ENCODE measurements around the gene CIZ1. TPM values are rescaled to one million over a fixed set of nuclear protein-coding genes. Genes with fewer than 3 reads are reported as not detected.

Gene CIZ1
- total and polyA plus RNA-seq, 9 of the 15 experiments (the other 6 are each of a cell fraction or from before 2014, with no cell fraction given) = 6.6 to 329 (median 87.8) TPM

- no peak for TF ChIP-seq E2F8 (IDR thresholded peaks at IDR 0.05; ENCODE audit: low read depth, partially characterized antibody)
- TF ChIP-seq MAX (CRISPR knock-in tag; IDR thresholded peaks at IDR 0.05) = no peak
- no peak for TF ChIP-seq CBFB (CRISPR knock-in tag; IDR thresholded peaks at IDR 0.05)
- TF ChIP-seq DNMT1 (IDR thresholded peaks at IDR 0.05) = peak; percentile 88; the same call in 1 of the 2 replicates
- TF ChIP-seq FOXA1 (IDR thresholded peaks at IDR 0.05; ENCODE audit: borderline replicate concordance) = no peak
- no peak for TF ChIP-seq RBM22 (IDR thresholded peaks at IDR 0.05; ENCODE audit: low read depth, low read length, poor library complexity, severe bottlenecking)
- TF ChIP-seq BRF1 (IDR thresholded peaks at IDR 0.05; ENCODE audit: borderline replicate concordance, extremely low read depth, insufficient read length) = no peak
- TF ChIP-seq RHOXF2B (CRISPR knock-in tag; conservative IDR thresholded peaks at IDR 0.05) = 0 out of 2 replicates have a peak, but pooled peaks have one; percentile 89
- peak; percentile 44 for TF ChIP-seq ZNF444 (CRISPR knock-in tag; IDR thresholded peaks at IDR 0.05)
- no peak for TF ChIP-seq E4F1 (CRISPR knock-in tag; IDR thresholded peaks at IDR 0.05; ENCODE audit: borderline replicate concordance)
- no peak for TF ChIP-seq CEBPG (CRISPR knock-in tag; IDR thresholded peaks at IDR 0.05)
- TF ChIP-seq CEBPG (tag; conservative IDR thresholded peaks at IDR 0.05 in 1 of 2, IDR thresholded peaks at IDR 0.05 in 1 of 2) = no peak
- TF ChIP-seq POLR2H (tag; IDR thresholded peaks at IDR 0.05; ENCODE audit: low read depth) = no peak
- no peak for TF ChIP-seq GABPA (tag; conservative IDR thresholded peaks at IDR 0.05; ENCODE audit: low read depth)
- 0 out of 2 replicates have a peak, but pooled peaks have one; percentile 62 for TF ChIP-seq RFX7 (CRISPR knock-in tag; IDR thresholded peaks at IDR 0.05)
- TF ChIP-seq ZC3H4 (CRISPR knock-in tag; IDR thresholded peaks at IDR 0.05; ENCODE audit: borderline replicate concordance) = no peak
- no peak for TF ChIP-seq E2F4 (CRISPR knock-in tag; IDR thresholded peaks at IDR 0.05; ENCODE audit: low read depth)
- TF ChIP-seq KDM5B (IDR thresholded peaks at IDR 0.05; ENCODE audit: insufficient replicate concordance, low read depth, low read length) = peak; percentile 98
- TF ChIP-seq WHSC1 (IDR thresholded peaks at IDR 0.05; ENCODE audit: low read length) = no peak
Observed at GRCh38 chr9:128159784-128160602, 31.4 kb downstream of the CIZ1 start, which contains the start of gene BBLN (continued).

Measured in K562 (cell line).